Neural progenitor cell (in vitro differentiated cells): Measurements from ENCODE around the gene PLXDC2. TPM values are rescaled to one million over a fixed set of nuclear protein-coding genes. Genes with fewer than 3 reads are reported as not detected.

Experiments used
- DNase-seq: peaks from one replicate; pipeline ENCODE4 v3.0.0-alpha.2; 2016; ENCODE audit warnings: low spot score
- H2AFZ ChIP-seq: fragments of 200-600 bp; sonication (generic); replicated peaks from 2 replicates; pipeline ENCODE4 v1.6.1; 2016; ENCODE audit warnings: antibody characterized with exemption
- H3F3A ChIP-seq: fragments of 200-600 bp; sonication (generic); 2 replicates; pipeline ENCODE4 v1.6.1; 2016; ENCODE audit warnings: antibody characterized with exemption, low read depth
- H3K27ac ChIP-seq: fragments of 200-600 bp; sonication (generic); 2 replicates; pipeline ENCODE4 v1.5.1; 2016; ENCODE audit warnings: mild to moderate bottlenecking
- H3K27me3 ChIP-seq: fragments of 200-600 bp; sonication (generic); 2 replicates; pipeline ENCODE4 v1.6.1; 2016; ENCODE audit warnings: mild to moderate bottlenecking, moderate library complexity
- H3K36me3 ChIP-seq: fragments of 200-600 bp; sonication (generic); 2 replicates; pipeline ENCODE4 v1.5.1; 2016
- H3K4me1 ChIP-seq: fragments of 200-600 bp; sonication (generic); 2 replicates; pipeline ENCODE4 v1.6.1; 2016; ENCODE audit warnings: mixed run types
- H3K4me2 ChIP-seq: fragments of 200-600 bp; sonication (generic); 2 replicates; pipeline ENCODE4 v1.6.1; 2016
- H3K4me3 ChIP-seq: fragments of 200-600 bp; sonication (generic); 2 replicates; pipeline ENCODE4 v1.5.1; 2016
- H3K79me2 ChIP-seq: fragments of 200-600 bp; sonication (generic); 2 replicates; pipeline ENCODE4 v1.6.1; 2016; ENCODE audit warnings: low read depth
- H3K9ac ChIP-seq: fragments of 200-600 bp; sonication (generic); 2 replicates; pipeline ENCODE4 v1.6.1; 2016
- H3K9me3 ChIP-seq: fragments of 200-600 bp; sonication (generic); 2 replicates; pipeline ENCODE4 v1.5.1; 2016; ENCODE audit warnings: low read depth
- H4K20me1 ChIP-seq: fragments of 200-600 bp; sonication (generic); 2 replicates; pipeline ENCODE4 v1.6.1; 2016; ENCODE audit warnings: low read depth
- H3K27ac Mint-ChIP-seq: 3 replicates; pipeline ENCODE4 v1.8.0; 2021; ENCODE audit warnings: mixed read lengths
- H3K27me3 Mint-ChIP-seq: 2 replicates; pipeline ENCODE4 v1.8.0; 2022; ENCODE audit warnings: low read depth, mild to moderate bottlenecking, inconsistent platforms, moderate library complexity, mixed read lengths; ENCODE audit not compliant: insufficient read depth
- H3K36me3 Mint-ChIP-seq: 3 replicates; pipeline ENCODE4 v1.8.0; 2021; ENCODE audit warnings: mixed read lengths
- H3K4me1 Mint-ChIP-seq: 3 replicates; pipeline ENCODE4 v1.8.0; 2021; ENCODE audit warnings: mixed read lengths
- H3K4me3 Mint-ChIP-seq: 3 replicates; pipeline ENCODE4 v1.8.0; 2021; ENCODE audit warnings: mild to moderate bottlenecking, moderate library complexity, mixed read lengths
- H3K9me3 Mint-ChIP-seq: 3 replicates; pipeline ENCODE4 v1.8.0; 2020; ENCODE audit warnings: mixed read lengths
- CTCF ChIP-seq: fragments of 200-600 bp; sonication (generic); IDR thresholded peaks from 2 replicates; pipeline ENCODE4 v1.5.1; 2017; ENCODE audit warnings: antibody characterized with exemption, mild to moderate bottlenecking
- EZH2 ChIP-seq: fragments of 200-600 bp; sonication (generic); IDR thresholded peaks from 2 replicates; pipeline ENCODE4 v1.6.1; 2017; ENCODE audit warnings: antibody characterized with exemption, mild to moderate bottlenecking, moderate library complexity
- EZH2phosphoT487 ChIP-seq: fragments of 200-600 bp; sonication (generic); IDR thresholded peaks from 2 replicates; pipeline ENCODE4 v1.6.1; 2017; ENCODE audit warnings: antibody characterized with exemption
- total RNA-seq: library from RNA; depleted of rRNA; stranded (reverse); fragments of >200 nt; gene quantifications from 2 replicates; pipeline ENCODE4 v1.2.3, GENCODE V29; 2015; ENCODE audit warnings: low replicate concordance

Gene PLXDC2
- total RNA-seq, 1 donor from 2014 or later, result 44.2 TPM

DNA sequence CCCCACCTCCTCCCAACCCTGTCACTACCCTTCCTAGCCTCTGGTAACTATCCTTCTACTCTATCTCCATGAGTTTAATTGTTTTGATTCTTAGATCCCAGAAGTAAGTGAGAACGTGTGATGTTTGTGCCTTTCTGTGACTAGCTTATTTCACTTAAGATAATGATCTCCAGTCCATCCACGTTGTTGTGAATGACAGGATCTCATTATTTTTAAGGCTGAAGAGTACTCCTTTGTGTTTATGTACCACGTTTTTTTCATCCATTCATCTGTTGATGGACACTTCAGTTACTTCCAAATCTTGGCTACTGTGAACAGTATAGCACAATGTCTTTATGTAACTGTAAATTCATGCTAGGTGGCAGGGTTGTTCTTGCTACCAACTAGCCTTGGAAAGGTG lies 461.6 kb downstream of the PLXDC2 start:
- H3K27ac ChIP-seq, result no peak overlapping the region
- H3K4me2 ChIP-seq, result no peak overlapping the region
- no peak overlapping the region for H3K27ac Mint-ChIP-seq
- H3K79me2 ChIP-seq, result no peaks in the 10 kb centered on the region
- no peaks in the 10 kb centered on the region for H3K27me3 ChIP-seq
- peaks cover 5% of the 10 kb centered on the region for H3K36me3 ChIP-seq
- H3K27me3 Mint-ChIP-seq, result peaks cover 3% of the 10 kb centered on the region
- H3K9me3 Mint-ChIP-seq, result peaks cover 3% of the 10 kb centered on the region
- TF ChIP-seq CTCF (no peak), EZH2 (no peak), EZH2phosphoT487 (no peak)
- H3K4me1 Mint-ChIP-seq, result peaks cover 16% of the 10 kb centered on the region
- DNase-seq, result no peak
- no peaks in the 10 kb centered on the region for H4K20me1 ChIP-seq
- H3K36me3 Mint-ChIP-seq, result peaks cover 22% of the 10 kb centered on the region
- H2AFZ ChIP-seq, result no peak overlapping the region
- peaks cover 29% of the 10 kb centered on the region for H3K4me1 ChIP-seq
- no peak overlapping the region for H3K4me3 ChIP-seq
- H3K9me3 ChIP-seq, result no peaks in the 10 kb centered on the region
- H3K9ac ChIP-seq, result no peak overlapping the region
- H3K4me3 Mint-ChIP-seq, result no peak overlapping the region
- H3F3A ChIP-seq, result peaks cover 16% of the 10 kb centered on the region

- Mint-ChIP-seq H3K27ac (no peak overlapping the region), H3K36me3 (peaks cover 18% of the 10 kb centered on the region), H3K4me3 (no peak overlapping the region), H3K27me3 (no peaks in the 10 kb centered on the region), H3K9me3 (no peaks in the 10 kb centered on the region), H3K4me1 (peaks cover 5% of the 10 kb centered on the region)
- DNase-seq, result no peak
- no peaks in the 10 kb centered on the region for H3K27me3 ChIP-seq
- no peaks in the 10 kb centered on the region for H3K79me2 ChIP-seq
- H3K4me1 ChIP-seq, result peaks cover 4% of the 10 kb centered on the region
- no peak overlapping the region for H3K27ac ChIP-seq
- no peaks in the 10 kb centered on the region for H3K9me3 ChIP-seq
- TF ChIP-seq EZH2, result no peak
- H3F3A ChIP-seq, result peaks cover 2% of the 10 kb centered on the region
- no peak overlapping the region for H3K9ac ChIP-seq
- no peak overlapping the region for H3K4me3 ChIP-seq
- H2AFZ ChIP-seq, result no peak overlapping the region
- H4K20me1 ChIP-seq, result no peaks in the 10 kb centered on the region
- H3K36me3 ChIP-seq, result peaks cover 5% of the 10 kb centered on the region
- H3K4me2 ChIP-seq, result no peak overlapping the region
Measured at GRCh38 chr10:20281579-20281978, 465.3 kb downstream of the PLXDC2 start.

DNA sequence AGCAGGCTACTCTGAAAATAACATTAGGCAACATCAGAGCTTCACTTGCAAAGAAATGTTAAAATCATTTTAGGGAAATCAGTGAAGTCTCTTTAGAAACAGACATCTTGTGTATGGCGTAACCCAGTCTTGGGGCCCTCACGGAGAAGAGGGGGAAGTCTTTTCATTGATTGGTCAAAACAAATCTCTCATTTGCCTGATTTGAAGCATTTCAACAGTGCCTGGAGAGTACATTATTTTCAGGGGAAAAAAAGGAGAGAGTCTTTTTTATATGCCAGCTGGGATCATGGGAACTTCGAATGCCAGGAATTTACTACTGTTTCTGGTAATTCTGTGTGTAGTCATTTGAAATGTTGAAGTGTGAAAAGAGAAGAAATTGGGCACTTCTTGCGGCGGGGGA lies 471.4 kb downstream of the PLXDC2 start:
- Histone ChIP-seq H3K79me2 (no peaks in the 10 kb centered on the region), H3K9me3 (no peaks in the 10 kb centered on the region), H3K4me3 (no peak overlapping the region), H3F3A (no peaks in the 10 kb centered on the region), H2AFZ (no peak overlapping the region), H3K27ac (no peak overlapping the region), H4K20me1 (no peaks in the 10 kb centered on the region), H3K36me3 (no peaks in the 10 kb centered on the region), H3K4me2 (no peak overlapping the region), H3K9ac (no peak overlapping the region), H3K27me3 (no peaks in the 10 kb centered on the region), H3K4me1 (no peaks in the 10 kb centered on the region)
- H3K4me3 Mint-ChIP-seq, result no peak overlapping the region
- peaks cover 2% of the 10 kb centered on the region for H3K4me1 Mint-ChIP-seq
- TF ChIP-seq EZH2 (no peak), CTCF (no peak), EZH2phosphoT487 (no peak)
- H3K27me3 Mint-ChIP-seq, result no peaks in the 10 kb centered on the region
- peaks cover 6% of the 10 kb centered on the region for H3K9me3 Mint-ChIP-seq
- H3K36me3 Mint-ChIP-seq, result peaks cover 2% of the 10 kb centered on the region
- no peak for DNase-seq
- no peak overlapping the region for H3K27ac Mint-ChIP-seq

- H3K27ac ChIP-seq, result no peak overlapping the region
- H3K4me3 ChIP-seq, result no peak overlapping the region
- no peak overlapping the region for H3K9ac ChIP-seq
- Mint-ChIP-seq H3K4me1 (peaks cover 2% of the 10 kb centered on the region), H3K9me3 (peaks cover 8% of the 10 kb centered on the region), H3K27me3 (no peaks in the 10 kb centered on the region), H3K27ac (no peak overlapping the region), H3K36me3 (peaks cover 2% of the 10 kb centered on the region), H3K4me3 (no peak overlapping the region)
- no peaks in the 10 kb centered on the region for H3K27me3 ChIP-seq
- no peaks in the 10 kb centered on the region for H3K4me1 ChIP-seq
- DNase-seq, result no peak
- H2AFZ ChIP-seq, result no peak overlapping the region
- no peaks in the 10 kb centered on the region for H3F3A ChIP-seq
- TF ChIP-seq EZH2phosphoT487 (no peak), CTCF (no peak), EZH2 (no peak)
- no peaks in the 10 kb centered on the region for H3K9me3 ChIP-seq
- H3K79me2 ChIP-seq, result no peaks in the 10 kb centered on the region
- H3K4me2 ChIP-seq, result no peak overlapping the region
- no peaks in the 10 kb centered on the region for H4K20me1 ChIP-seq
- no peaks in the 10 kb centered on the region for H3K36me3 ChIP-seq
Measured at GRCh38 chr10:20288060-20288459, 471.8 kb downstream of the PLXDC2 start.
